UCSD-AML1 (cell line): Measurements from ENCODE around the gene TMEM72.
A peak's percentile ranks its signal among the peaks of the same experiment; 100 is the strongest.

Experiments
- DNase-seq: peaks from one replicate; lab custom pipeline; 2025; ENCODE audit not compliant: unreplicated experiment; lab: John Stamatoyannopoulos, UW

The TMEM72 gene

DNA sequence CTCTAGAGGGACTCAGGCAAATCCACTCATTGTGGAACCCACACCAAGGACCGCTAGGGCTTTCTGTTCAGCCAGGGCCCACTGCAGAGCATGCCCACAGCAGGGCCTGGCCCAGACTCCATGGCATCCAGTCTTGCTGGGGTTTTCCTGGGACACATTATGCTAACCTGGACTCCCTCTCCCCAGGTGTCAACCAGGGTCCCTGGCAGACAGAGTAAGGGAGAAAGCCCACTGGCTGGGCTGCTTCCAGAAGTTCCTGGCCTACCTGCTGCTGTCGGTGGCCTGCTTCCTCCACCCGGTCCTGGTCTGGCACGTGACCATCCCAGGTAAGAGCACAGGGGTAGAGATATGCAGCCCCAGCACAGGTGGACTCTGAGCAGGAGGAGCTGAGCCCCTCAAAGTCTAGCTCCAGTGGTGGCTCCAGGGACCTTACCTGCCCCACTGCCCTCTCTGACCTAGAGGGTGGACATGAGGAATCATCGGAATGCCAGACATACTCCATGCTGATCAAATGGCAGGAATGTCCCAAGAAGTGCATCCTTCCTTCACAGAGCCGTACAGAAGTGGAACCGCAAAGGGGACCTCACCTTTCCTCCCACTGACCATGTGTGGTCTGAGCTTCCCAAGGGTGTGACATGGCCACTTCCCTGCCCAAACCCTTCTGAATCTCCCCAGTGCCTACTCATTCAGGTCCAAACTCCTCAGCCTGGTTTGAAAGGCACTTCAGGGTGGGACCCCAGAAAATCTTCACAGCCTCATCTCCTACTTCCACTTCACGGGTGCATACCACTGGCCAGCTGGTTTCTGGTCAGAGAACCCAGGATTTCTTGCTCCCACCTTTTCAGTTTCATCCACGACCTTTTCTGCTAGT lies 22.5 kb downstream of the TMEM72 start:
- no peak for DNase-seq

DNA sequence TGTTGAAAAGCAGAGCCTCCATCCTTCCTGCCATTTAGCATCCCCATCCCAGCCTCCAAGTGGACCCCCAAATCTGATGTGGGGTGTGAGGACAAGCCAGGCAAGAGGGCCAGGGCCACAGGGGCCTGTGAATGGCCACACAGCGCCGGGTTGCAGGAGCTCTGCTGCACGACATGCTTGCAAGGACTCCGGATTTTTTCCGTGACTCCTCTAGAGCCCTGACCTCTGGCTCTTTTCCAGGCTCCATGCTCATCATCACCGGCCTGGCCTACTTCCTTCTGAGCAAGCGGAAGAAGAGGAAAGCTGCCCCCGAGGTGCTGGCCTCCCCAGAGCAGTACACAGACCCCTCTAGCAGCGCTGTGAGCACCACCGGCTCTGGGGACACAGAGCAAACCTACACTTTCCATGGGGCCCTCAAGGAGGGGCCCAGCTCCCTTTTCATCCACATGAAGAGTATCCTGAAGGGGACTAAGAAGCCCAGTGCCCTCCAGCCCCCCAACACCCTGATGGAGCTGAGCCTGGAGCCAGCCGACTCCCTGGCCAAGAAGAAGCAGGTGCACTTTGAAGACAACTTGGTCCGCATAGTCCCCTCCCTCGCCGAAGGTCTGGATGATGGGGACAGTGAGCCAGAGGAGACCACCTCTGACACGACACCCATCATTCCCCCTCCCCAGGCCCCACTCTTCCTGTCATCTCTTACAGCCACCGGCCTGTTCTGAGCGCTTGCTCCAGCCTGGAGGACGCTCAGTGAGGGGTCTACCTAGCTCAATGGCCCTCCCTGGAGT lies 23.5 kb downstream of the TMEM72 start:
- DNase-seq = no peak

DNA sequence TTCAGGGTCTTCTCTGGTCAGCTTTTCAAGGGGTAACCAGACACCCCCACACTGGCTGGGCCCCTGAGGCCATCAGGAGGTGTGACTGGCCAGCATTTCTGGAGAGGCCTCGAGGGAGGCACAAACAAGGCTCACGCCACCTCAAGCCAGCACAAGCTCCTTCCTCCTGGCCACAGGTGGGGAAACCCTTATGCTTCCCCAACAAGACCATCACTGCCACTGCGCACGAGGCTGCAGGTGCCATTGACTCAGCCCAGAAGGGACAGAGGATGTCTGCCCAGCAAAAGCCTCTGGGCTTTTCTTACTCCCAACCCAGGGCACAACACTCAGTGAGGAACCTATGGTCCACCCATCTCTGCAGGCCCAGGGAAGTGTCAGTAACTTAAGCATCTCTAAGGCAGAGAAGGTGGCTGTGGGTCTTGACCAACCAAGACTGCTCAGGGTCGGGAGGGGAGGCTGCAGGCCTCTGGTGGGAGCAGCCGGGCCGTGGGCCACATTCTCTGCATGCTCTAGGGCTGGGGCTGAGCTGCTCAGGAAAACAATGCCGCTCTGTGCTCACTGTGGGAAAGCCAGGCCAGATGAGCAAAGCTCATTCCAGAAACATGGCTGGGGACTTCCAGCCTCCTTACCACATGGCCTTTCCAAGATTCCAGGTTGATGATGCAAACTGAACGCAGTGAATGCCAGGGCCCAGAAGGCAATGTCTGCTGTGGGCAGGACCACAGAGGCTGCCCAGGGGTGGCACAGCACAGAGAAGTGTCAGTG lies 24.2 kb downstream of the TMEM72 start:
- DNase-seq = no peak

DNA sequence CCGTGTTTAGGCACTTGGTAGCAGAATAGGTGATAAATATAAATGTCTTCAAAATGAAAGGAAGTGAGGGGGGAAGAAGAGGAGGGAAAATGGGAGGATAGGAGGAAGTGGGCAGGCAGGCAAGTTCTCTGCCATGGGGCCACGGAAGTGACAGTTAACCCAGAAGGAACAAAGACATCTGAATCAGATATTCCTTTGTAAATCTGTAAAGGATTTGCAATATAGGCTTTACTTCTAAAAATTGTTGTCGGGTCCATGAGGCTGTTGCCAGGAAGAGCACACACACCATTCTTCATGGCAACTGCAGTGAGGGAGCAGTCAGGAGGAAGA lies 24.8 kb downstream of the TMEM72 start:
- peak; percentile 32 for DNase-seq

DNA sequence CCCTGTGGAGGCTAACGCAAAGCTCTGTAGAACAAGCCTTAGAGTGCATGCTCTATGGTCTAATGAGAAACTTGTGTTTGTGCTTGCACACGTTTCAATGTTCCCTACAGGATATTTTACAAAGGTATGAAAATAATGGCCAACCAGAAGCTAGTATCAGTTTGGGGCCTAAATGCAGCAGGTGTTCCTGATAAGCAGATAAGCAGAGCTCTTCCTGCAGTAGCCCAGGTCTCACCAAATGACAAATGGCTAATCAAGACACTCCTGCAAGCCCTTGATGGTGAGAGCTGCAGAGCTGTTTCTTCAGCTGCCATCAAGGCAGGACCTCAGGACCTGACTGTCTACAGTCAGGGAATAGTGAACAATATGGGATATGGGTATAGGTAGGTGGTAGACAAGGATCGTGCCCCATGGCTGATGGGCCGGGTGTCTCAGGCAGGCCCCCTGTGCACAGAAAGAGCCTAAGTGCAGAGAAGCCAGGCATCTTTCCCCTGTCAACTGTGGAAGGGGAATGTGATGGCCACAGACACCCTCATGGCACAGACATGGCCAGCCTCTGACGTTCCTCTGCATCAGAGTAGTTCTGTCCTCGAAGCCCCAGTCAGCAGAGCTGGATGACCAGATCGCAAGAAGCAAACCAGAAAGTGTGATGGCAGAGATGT lies 25.3 kb downstream of the TMEM72 start:
- DNase-seq = no peak

DNA sequence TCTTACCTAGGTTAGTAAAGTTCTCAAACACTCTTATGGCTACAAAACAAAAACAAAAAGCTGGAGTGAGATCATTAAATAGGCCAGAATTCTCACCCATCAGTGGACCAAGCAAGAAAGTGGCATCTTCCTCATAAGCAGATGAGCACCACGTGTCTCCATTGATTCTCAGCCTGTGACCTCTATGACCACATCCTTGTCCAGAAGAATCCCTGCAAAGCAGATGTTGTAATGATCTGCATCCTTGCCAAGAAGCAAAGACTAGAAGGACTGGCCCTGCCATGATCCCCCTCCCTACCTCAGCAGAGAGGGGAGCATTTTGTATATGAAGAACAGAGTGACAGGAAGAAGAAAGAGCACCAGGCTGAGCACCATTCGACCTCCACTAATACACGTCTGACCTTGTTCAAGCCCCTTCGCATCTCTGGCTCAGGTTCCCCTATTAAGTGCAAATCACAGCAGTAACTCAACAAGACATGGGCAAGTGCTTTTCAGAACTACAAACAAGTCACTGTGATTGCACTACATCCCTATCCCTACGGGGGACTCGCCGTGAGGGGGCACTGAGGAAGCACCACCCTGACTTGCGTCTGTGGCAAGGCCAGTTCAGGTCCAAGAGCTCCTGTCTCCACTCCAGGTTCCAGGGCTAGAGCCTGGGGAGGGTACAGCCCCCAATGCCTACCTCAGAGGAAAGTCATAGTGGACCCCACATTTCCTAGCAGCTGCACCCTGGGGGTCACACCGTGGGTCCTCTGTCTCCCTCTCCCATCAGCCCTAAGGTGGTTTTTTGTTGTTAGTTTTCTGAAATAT lies 26.3 kb downstream of the TMEM72 start:
- no peak for DNase-seq

DNA sequence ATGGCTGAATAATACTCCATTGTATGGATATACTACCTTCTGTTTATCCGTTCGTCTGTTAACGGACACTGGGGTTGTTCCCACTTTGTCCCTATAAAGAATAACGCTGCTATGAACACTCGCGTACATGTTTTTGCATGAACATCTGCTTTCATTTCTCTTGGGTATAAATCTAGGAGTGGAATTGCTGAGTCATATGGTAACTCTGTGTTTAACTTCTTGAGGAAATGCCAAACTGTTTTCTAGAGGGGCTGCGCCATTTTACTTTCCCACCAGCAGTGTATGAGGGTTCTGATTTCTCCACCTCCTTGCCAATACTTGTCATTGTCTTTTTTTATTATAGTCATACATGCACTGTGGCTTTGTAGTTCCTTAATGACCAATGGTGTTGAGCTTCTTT lies 27.8 kb downstream of the TMEM72 start:
- DNase-seq = no peak

DNA sequence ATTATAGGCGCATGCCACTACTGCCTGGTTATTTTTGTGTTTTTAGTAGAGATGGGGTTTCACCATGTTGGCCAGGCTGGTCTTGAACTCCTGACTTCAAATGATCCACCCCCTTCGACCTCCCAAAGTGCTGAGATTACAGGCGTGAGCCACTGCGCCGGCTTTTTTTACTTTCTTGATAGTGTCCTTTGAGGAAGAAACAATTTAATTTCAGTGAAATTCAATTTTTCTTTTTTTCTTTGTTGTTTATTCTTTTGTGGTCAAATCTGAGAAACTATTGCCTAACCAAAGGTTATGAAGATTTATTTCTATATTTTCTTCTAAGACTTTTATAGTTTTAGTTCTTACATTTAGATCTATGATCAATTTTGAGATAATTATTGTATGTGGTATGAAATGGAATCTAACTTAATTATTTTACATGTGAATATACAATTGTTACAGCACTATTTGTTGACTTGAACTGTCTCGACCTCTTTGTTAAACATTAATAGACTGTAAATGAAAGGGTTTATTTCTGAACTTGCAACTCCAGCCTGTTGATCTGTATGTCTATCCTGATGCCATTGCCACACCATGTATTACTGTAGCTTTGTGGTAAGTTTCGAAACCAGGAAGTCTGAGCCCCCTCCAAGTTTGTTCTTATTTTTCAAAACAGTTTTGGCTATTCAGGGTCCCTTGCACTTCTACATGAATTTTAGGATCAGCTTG lies 28.7 kb downstream of the TMEM72 start:
- no peak for DNase-seq

DNA sequence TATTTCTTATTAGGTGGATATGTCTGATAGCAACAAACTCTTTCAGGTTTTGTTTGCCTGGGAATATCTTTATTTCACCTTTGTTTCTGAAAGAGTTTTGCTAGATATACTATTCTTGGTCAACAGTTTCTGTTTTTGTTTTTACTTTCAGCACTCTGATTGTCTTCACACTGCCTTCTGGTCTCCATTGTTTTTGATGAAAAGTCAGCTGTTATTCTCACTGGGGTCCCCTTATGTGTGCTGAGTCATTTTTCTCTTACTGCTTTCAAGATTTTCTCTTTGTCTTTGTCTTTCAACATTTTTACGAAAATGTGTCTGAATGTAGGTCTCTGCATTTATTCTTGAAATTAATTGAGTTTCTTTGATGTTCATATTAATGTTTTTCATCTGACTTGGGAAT lies 33.2 kb downstream of the TMEM72 start:
- DNase-seq = no peak

DNA sequence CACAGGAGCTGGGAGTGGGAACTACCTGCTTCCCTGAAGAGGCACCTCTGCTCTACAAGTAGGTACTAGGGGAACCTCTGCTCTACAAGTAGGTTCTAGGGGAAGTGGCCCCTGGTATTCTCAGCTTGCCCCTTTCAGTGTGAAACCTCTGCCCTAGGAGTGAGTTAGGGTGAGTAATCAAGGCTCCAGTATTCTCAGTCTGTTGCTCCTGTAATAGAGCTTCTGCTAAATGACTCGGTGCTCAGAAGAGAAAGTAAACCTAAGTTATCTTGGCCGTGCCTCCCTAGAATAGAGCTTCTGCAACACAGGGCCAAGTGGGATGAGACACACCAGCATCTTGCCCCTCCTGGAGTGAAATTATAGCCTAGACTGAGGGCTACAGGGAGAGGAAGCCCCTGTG lies 35.1 kb downstream of the TMEM72 start:
- no peak for DNase-seq

DNA sequence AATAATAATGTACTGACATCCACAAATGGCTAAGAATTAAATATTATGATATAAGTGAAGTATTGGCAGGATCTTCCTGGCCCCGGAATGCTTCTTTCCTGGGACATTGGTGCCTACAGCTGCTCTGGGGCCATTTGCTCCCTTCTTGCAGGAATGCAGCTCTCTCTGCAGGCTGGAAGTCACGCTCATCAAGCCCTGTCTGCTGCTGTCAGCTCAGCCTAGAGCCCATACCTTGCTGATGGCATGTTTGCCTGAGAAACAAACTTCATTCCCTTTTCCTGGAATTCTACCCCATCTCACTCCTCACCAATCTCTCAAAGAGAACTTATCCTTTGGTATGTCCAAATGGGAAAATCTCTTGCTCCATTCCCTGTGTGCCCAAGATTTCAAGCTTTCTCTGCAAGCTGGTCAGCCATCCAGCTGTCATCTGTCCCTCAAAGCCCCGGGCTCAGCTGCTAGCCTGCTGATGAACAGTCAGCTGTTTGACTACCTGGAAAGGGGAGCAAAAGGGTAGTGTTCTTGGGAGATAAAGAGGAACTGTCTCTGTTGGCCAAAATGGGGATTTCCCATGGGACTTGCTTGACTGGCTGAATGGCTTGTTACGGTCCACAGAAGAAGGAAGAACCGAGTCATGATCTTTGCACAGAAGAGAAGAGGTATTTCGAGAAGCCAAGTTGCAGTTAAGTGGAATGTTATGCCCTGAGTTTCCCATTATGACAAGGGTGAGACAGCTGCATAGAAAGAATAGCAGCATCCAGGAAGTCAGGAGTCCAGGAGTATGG lies 36.4 kb downstream of the TMEM72 start:
- no peak for DNase-seq

DNA sequence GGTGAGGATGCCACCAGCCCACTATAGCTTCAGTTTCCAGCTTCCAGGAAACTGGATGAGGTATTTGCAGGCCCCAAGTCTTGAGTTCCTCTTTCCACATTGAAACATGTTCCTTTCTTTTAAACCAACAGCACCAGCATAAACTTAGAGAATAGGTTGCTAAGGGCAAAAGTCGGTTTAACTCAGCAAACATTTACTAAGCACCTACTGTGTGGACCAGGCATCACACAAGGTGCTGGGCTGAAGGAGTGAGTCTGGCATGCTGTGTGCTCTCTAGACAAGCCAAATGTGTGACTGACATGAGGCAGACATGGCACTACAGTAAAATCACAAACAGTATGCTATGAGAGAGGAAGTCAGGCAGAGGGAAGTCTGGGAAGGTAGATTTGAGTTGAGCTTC lies 37.5 kb downstream of the TMEM72 start:
- DNase-seq = peak; percentile 35

DNA sequence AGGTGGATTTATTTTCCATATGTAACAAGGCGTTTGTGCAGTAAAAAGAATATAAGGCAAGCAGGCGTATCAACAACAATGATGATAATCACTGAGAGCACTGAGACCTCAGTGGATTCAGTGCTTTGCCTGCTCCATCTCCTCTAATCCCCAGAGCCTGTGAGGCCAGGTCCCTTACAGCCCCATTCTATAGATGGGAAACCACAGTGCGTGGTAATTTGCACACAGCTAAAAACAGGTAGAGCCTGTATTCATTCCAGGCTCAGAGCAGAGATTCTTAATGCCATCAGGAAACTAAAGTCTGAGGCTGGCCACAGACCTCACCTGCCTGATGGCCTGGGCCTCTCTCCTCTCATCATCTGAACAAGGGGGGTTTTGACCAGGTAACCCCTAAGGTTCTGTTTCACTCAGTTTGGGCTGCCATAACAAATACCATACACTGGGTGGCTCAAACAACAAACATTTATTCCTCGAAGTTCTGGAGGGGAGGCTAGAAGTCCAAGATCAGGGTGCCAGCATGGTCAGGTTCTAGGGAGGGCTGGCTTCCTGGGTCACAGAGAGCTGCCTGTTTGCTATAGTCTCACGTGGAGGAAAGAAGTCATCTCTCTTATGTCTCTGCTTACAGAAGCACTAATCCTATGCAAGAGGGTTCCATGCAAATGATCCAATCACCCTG lies 38.1 kb downstream of the TMEM72 start:
- no peak for DNase-seq

DNA sequence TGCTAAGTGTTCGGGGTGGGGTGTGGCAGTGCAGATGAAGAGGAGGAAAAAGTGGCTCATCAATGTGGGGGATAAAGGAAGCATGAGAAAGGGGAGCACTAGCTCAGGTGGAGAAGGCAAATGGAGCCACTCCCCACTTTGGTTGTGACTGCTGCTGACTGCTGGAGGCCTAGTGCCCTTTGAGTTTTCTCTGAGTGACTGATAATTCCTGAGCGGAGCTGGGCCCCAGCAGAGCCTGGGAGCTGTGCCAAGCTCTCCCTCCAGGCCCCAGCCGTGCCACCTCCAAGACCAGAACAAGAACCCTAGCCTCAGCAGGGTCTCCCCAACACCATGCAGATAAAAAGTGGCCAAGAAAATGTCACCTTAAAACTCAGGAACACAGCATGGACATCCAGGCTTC lies 38.8 kb downstream of the TMEM72 start:
- DNase-seq = no peak

DNA sequence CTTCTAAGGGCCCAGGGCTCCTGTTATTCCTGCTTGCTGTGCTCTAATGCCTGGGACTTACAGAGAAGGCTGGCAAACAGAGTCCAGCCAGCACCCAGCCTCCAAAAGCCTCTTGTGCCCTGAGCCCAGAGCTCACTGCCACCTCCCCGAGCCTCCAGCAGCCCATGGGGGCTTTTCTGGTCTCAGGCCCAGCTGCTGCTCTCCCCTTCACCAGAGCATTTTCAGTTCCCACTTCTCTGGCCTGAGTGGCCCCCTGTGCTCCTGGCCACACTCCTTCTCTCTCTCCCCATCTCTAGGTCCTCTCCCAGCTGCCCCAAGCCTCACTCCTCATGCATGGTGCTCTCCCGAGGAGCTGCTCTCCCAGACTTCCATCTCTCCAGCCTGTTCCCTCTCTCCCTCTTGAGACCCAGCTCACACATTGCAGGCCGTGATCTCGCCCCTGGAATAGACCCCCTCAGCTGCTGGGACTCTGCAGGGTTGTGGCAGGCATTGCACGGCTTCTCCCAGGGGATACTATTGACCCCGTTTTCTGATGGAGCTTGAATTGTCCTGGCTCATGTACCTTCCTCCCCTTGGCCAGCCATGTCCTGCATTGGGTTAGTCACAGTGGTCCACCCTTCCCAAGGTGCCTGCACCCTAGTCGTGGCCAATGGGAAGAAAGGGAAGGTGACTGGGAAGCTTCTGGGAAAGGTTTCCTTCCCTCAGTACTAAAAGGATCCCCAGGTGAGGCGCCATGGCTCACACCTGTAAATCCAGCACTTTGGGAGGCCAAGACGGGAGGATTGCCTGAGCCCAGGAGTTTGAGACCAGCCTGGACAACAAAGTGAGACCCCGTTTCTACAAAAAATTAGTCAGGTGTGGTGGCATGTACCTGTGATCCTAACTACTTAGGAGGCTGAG lies 39.4 kb downstream of the TMEM72 start:
- DNase-seq = no peak

DNA sequence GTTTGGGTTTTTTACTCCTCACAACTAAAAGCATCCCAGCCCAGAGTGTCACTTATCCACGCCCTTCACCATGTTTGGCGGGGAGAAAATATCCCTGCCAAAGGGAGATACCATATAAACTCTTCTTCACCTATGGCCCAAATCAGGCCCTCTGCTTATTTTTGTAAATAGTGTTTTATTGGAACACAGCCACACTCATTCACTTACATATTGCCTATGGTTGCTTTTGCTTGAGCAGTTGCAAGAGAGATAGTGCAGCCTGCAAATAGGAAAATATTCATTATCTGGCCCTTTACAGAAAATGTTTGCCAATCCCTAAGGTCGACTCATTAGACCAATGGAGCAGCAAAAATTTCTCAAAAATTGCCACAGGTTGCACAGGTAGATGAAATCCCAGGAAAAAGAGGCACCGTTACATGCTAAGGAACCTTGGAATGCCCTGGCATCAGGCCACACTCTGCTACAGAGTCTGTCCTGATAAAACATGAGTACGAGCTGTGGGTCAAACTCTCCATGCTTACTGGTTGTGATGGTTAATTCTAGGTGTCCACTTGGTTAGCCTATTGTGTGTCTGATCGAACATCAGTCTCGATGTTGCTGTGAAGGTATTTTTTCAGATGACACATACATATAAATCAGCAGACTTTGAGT lies 40.6 kb downstream of the TMEM72 start:
- DNase-seq = no peak

DNA sequence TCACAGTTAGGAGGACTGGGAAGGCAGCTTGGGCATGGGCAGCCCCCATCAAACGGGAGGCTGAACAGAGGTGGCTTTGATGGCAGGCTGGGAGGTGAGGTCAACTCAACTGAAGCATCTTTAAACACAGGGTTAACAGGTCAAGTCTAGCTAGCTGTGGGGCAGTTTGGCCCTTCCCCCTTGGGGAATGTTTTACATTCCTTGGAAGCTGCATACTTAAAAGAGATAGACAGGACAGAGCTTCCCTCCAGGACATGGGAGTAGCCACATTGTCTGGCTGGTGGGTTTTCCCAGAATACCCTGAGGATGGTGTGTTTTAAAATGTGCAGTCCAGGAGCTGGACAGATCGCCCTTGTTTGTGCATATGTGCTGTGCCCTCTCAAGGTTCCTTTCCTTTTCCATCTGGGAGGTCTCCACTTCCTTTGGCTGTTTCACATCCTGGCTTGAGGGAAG lies 41.7 kb downstream of the TMEM72 start:
- no peak for DNase-seq
